Left renal pelvis (tissue), 4 donors: ENCODE data around the gene MCCC1. TPM values are rescaled to one million over a fixed set of nuclear protein-coding genes. Genes with fewer than 3 reads are reported as not detected.

Experiments used
- polyA plus RNA-seq, 4 donors: library from polyadenylated mRNA; unstranded; fragments of 120-200 nt; gene quantifications; one replicate each; pipeline ENCODE4 v1.2.1, GENCODE V29; 2013; ENCODE audit not compliant: insufficient read length in 4 of 4

MCCC1 gene
- polyA plus RNA-seq, 4 donors: 23.5 to 62.8 (median 55.5) TPM

Other genes starting within 250 kb of the MCCC1 start
- gene DCUN1D1, start 119.0 kb downstream of the MCCC1 start, polyA plus RNA-seq: 10 to 100 TPM; 50.5 to 66.7 (median 61.2) TPM
- gene LAMP3, start 63.2 kb upstream of the MCCC1 start, polyA plus RNA-seq: 1 to 10 TPM in 3 of 4 donors, under 1 TPM in 1; 0.33 to 3.9 (median 3.0) TPM
- gene B3GNT5, start 153.8 kb upstream of the MCCC1 start, polyA plus RNA-seq: 10 to 100 TPM; 22.5 to 31.3 (median 25.5) TPM